Activated T-cell treated with anti-CD3 and anti-CD28 coated beads, Interleukin-2, amount 50 U/mL, for 4 hours (primary cell): ENCODE measurements around the gene HPS1. TPM values are rescaled to one million over a fixed set of nuclear protein-coding genes. Genes with fewer than 3 reads are reported as not detected.

Experiments
- ATAC-seq, 2 donors: fragments of 200-7000 bp; cut with Tn5 transposase; one replicate each; pipeline ENCODE4 v1.10.0; 2021
- DNase-seq: peaks from one replicate; pipeline ENCODE4 v3.0.0-alpha.2; 2020
- H3K27me3 Mint-ChIP-seq: one replicate; pipeline ENCODE4 v1.8.0; 2021; ENCODE audit warnings: low read depth, mixed read lengths
- H3K36me3 Mint-ChIP-seq: one replicate; pipeline ENCODE4 v1.8.0; 2022; ENCODE audit warnings: mixed read lengths; ENCODE audit not compliant: insufficient read depth
- H3K4me1 Mint-ChIP-seq: one replicate; pipeline ENCODE4 v1.8.0; 2021; ENCODE audit warnings: low read depth, mixed read lengths
- H3K4me3 Mint-ChIP-seq: one replicate; pipeline ENCODE4 v1.8.0; 2021; ENCODE audit warnings: mild to moderate bottlenecking, moderate library complexity, mixed read lengths
- H3K9me3 Mint-ChIP-seq: one replicate; pipeline ENCODE4 v1.8.0; 2021; ENCODE audit warnings: mixed read lengths
- total RNA-seq, 3 donors: library from RNA; stranded (reverse); gene quantifications; one replicate each; pipeline ENCODE4 v1.2.1, GENCODE V29; 2021

Gene HPS1
- total RNA-seq, 3 donors from 2014 or later, result 59.2 to 64.2 (median 59.7) TPM

GRCh38 chr10:98368644-98369043 lies 78.1 kb downstream of the HPS1 start:
- Mint-ChIP-seq H3K4me1 (no peaks in the 10 kb centered on the region), H3K9me3 (no peaks in the 10 kb centered on the region), H3K27me3 (peaks cover 2% of the 10 kb centered on the region), H3K36me3 (no peaks in the 10 kb centered on the region), H3K4me3 (no peak overlapping the region)
- DNase-seq (no peak), ATAC-seq (no peak)

DNA sequence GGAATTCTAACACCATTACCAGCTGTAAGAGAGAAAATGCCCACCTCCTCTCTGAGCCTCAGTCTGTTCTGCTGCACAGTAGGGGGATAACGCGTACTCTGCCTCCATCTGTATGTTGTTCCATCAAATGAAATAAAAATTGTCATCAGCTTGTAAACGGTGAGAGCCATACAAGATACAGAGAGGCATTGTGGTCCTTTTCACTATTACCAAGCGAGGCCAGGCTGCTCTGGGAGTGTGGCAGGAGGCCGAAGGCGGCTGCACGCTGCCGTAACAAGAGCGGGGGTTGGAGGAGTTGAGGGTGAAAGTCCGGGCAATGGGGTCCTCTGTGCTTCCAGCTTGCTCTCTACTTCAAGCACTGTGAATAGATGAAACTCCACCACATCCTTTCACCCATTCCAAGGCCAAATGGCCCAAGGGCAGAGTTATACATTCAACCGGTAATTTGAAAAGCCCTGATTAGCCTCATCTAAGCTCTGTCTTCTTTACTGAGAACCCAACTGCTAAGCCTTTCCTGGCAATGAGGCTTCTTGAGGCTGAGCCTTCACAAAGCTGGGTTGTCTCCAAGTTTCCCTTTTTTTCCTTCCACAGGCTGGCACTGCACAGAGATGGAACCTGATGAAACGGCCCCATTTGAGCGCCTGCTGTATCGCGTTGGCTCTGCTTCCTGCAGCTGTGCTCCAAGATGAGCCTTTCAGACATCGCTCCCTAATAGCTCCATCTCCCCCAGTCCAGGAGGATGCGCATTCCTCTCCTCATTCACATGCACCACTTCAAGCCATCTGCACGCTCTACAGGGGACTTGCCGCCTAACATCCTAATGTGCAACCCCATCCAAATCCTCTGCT lies 78.9 kb downstream of the HPS1 start:
- Mint-ChIP-seq H3K4me3 (no peak overlapping the region), H3K4me1 (no peaks in the 10 kb centered on the region), H3K27me3 (peaks cover 2% of the 10 kb centered on the region), H3K36me3 (no peaks in the 10 kb centered on the region), H3K9me3 (no peaks in the 10 kb centered on the region)
- DNase-seq, result no peak
- no peak for ATAC-seq

Other genes with a start within 250 kb of the HPS1 start
- gene LOXL4, start 178.7 kb downstream of the HPS1 start, total RNA-seq, result not detected
- gene PYROXD2, start 31.8 kb downstream of the HPS1 start, total RNA-seq, result 1 to 10 TPM in 2 of 3 donors, under 1 TPM in 1; 0.84 to 3.2 (median 1.1) TPM